HepG2 (cell line): ENCODE data around the gene PADI1. TPM values are rescaled to one million over a fixed set of nuclear protein-coding genes. Genes with fewer than 3 reads are reported as not detected.

Experiments
- ATAC-seq: fragments of 200-7000 bp; cut with Tn5 transposase; 3 replicates; pipeline ENCODE4 v1.9.1; 2020; ENCODE audit warnings: mild to moderate bottlenecking, moderate library complexity
- BruUV-seq: library from RNA; stranded (reverse); fragments of 400-500 nt; replicated peaks from 2 replicates; lab custom pipeline; 2021; lab: Mats Ljungman, UMichigan
- CTCF ChIA-PET: fragments of 300-600 bp; formaldehyde crosslinking; extraction: SDS; loops from one replicate; lab custom pipeline; 2021; ENCODE audit warnings: low total read pairs, inconsistent platforms, low intra/inter-chr PET ratio; lab: Yijun Ruan, JAX
- POLR2A ChIA-PET: fragments of 350-600 bp; sonication (Branson Sonifier 250); formaldehyde crosslinking; loops from one replicate; lab custom pipeline; 2020; ENCODE audit warnings: antibody characterized with exemption, inconsistent platforms; lab: Yijun Ruan, JAX
- DNase-seq: peaks from one replicate; pipeline ENCODE4 v3.0.0-alpha.2; 2015; ENCODE audit warnings: low spot score
- FAIRE-seq: peaks from 3 replicates; lab custom pipeline; 2011; peaks lifted over from hg19 to GRCh38; lab: Jason Lieb, UNC
- H2AFZ ChIP-seq: one replicate; pipeline ENCODE4 v1.6.1; 2011; ENCODE audit warnings: low read length, inconsistent platforms
- H3K27ac ChIP-seq: fragments of 300-600 bp; 3 replicates; pipeline ENCODE4 v1.8.0; 2011; ENCODE audit warnings: mixed run types, mild to moderate bottlenecking, mixed read lengths, low read length, inconsistent platforms; ENCODE audit not compliant: insufficient read depth; ENCODE audit errors: extremely low read length
- H3K27me3 ChIP-seq, 2 experiments: fragments of 200-600 bp in 1 of 2; 2 replicates in 1 of 2; 3 replicates in 1 of 2; pipeline versions ENCODE4 v1.6.0 to v1.8.0; 2011; ENCODE audit warnings: low read length in 2 of 2, mild to moderate bottlenecking in 2 of 2, moderate library complexity in 2 of 2, inconsistent platforms in 1 of 2; ENCODE audit not compliant: insufficient read depth in 2 of 2, control insufficient read depth in 1 of 2
- H3K36me3 ChIP-seq, 2 experiments: fragments of 200-600 bp in 1 of 2; replicated peaks in 1 of 2; 2 replicates in 1 of 2; 3 replicates in 1 of 2; pipeline versions ENCODE4 v1.5.1 to v1.8.0; 2011; ENCODE audit warnings: low read length in 2 of 2, inconsistent platforms in 1 of 2; ENCODE audit not compliant: insufficient read depth in 2 of 2, control insufficient read depth in 1 of 2
- H3K4me1 ChIP-seq: 2 replicates; pipeline ENCODE4 v1.5.1; 2012; ENCODE audit warnings: low read length, inconsistent platforms; ENCODE audit not compliant: insufficient read depth
- H3K4me2 ChIP-seq: 2 replicates; pipeline ENCODE4 v1.6.0; 2011; ENCODE audit warnings: low read depth, low read length, inconsistent platforms
- H3K4me3 ChIP-seq, 3 experiments: fragments of 200-600 bp in 1 of 3; sonication (generic), shearing (Covaris generic) in 1 of 3; replicated peaks in 1 of 3; 2 replicates each; pipeline ENCODE4 v1.5.1; 2011 to 2016; ENCODE audit warnings: low read length in 3 of 3, inconsistent platforms in 2 of 3, low read depth in 2 of 3, mild to moderate bottlenecking in 2 of 3, control low read depth in 1 of 3, mixed read lengths in 1 of 3; ENCODE audit not compliant: insufficient read depth in 1 of 3
- H3K79me2 ChIP-seq: one replicate; pipeline ENCODE4 v1.6.1; 2011; ENCODE audit warnings: low read length, inconsistent platforms; ENCODE audit not compliant: insufficient read depth
- H3K9ac ChIP-seq: 2 replicates; pipeline ENCODE4 v1.6.0; 2011; ENCODE audit warnings: mild to moderate bottlenecking, low read depth, low read length, inconsistent platforms; ENCODE audit not compliant: insufficient read depth
- H3K9me3 ChIP-seq: 2 replicates; pipeline ENCODE4 v1.5.1; 2012; ENCODE audit warnings: mild to moderate bottlenecking, low read length
- H4K20me1 ChIP-seq: 2 replicates; pipeline ENCODE4 v1.6.0; 2011; ENCODE audit warnings: inconsistent platforms, mild to moderate bottlenecking, low read length, moderate library complexity; ENCODE audit not compliant: insufficient read depth
- DMAP1 ChIP-seq: IDR thresholded peaks from 2 replicates; pipeline ENCODE4 v1.6.1; 2016
- EEA1 ChIP-seq: sonication (generic); formaldehyde crosslinking; IDR thresholded peaks from 2 replicates; pipeline ENCODE4 v1.5.1; 2020; ENCODE audit warnings: mild to moderate bottlenecking, missing genetic modification reagents, borderline replicate concordance
- FLYWCH1 ChIP-seq: sonication (generic); formaldehyde crosslinking; IDR thresholded peaks from 2 replicates; pipeline ENCODE4 v1.8.1; 2023; ENCODE audit warnings: mild to moderate bottlenecking, missing genetic modification reagents
- FOXA3 ChIP-seq: IDR thresholded peaks from 2 replicates; pipeline ENCODE4 v1.6.1; 2016; ENCODE audit warnings: missing genetic modification reagents, missing compliant biosample characterization
- HOXA7 ChIP-seq: sonication (generic); formaldehyde crosslinking; IDR thresholded peaks from 2 replicates; pipeline ENCODE4 v1.8.1; 2022; ENCODE audit warnings: mild to moderate bottlenecking, missing genetic modification reagents, moderate library complexity
- PAWR ChIP-seq: sonication (generic); formaldehyde crosslinking; IDR thresholded peaks from 2 replicates; pipeline ENCODE4 v1.4.0; 2020; ENCODE audit warnings: missing genetic modification reagents, mild to moderate bottlenecking, borderline replicate concordance
- SIX4 ChIP-seq: sonication (generic); formaldehyde crosslinking; IDR thresholded peaks from 2 replicates; pipeline ENCODE4 v1.4.0; 2020; ENCODE audit warnings: missing genetic modification reagents
- SNRNP70 ChIP-seq: fragments of 200-400 bp; formaldehyde crosslinking; IDR thresholded peaks from 2 replicates; pipeline ENCODE4 v1.6.1; 2017; ENCODE audit warnings: mild to moderate bottlenecking, low read depth, low read length, moderate library complexity
- TBP ChIP-seq: sonication (generic); formaldehyde crosslinking; IDR thresholded peaks from 2 replicates; pipeline ENCODE4 v1.5.0; 2020; ENCODE audit warnings: missing genetic modification reagents
- ZBTB3 ChIP-seq: sonication (generic); formaldehyde crosslinking; IDR thresholded peaks from 2 replicates; pipeline ENCODE4 v1.4.0; 2020; ENCODE audit warnings: low read depth, mild to moderate bottlenecking, moderate library complexity, missing genetic modification reagents, borderline replicate concordance
- ZNF230 ChIP-seq: sonication (generic); formaldehyde crosslinking; IDR thresholded peaks from 2 replicates; pipeline ENCODE4 v1.4.0; 2020; ENCODE audit warnings: mild to moderate bottlenecking, missing genetic modification reagents
- ZNF383 ChIP-seq: sonication (generic); formaldehyde crosslinking; IDR thresholded peaks from 2 replicates; pipeline ENCODE4 v1.4.0; 2020; ENCODE audit warnings: missing genetic modification reagents, mild to moderate bottlenecking, borderline replicate concordance
- ZNF644 ChIP-seq: IDR thresholded peaks from 2 replicates; pipeline ENCODE4 v1.6.1; 2016; ENCODE audit warnings: low read depth
- ZNF737 ChIP-seq: sonication (generic); formaldehyde crosslinking; IDR thresholded peaks from 2 replicates; pipeline ENCODE4 v1.5.0; 2020; ENCODE audit warnings: missing genetic modification reagents, mild to moderate bottlenecking, borderline replicate concordance
- WGBS: methylation state at CpG from one replicate; pipeline ENCODE4 v1.1.6; 2017; ENCODE audit warnings: low lambda C conversion rate; 5-methylcytosine and 5-hydroxymethylcytosine counted together
- in situ Hi-C: cut with HindIII; loops from 2 replicates; pipeline ENCODE4 v1.10.0; 2017; ENCODE audit warnings: low pct_unique_long_range_greater_than_20kb; ENCODE audit not compliant: extremely low pct_ligation_motif_present
- intact Hi-C: fragments of 100-400 bp; cut with micrococcal nuclease; formaldehyde crosslinking; loops from one replicate; pipeline ENCODE4 v1.10.0; 2022; ENCODE audit not compliant: unreplicated experiment
- polyA plus RNA-seq, 8 experiments: library from polyadenylated mRNA; depleted of rRNA in 3 of 8; stranded (reverse) in 7 of 8; unstranded in 1 of 8; fragments of >200 nt; fragmentation: Illumina TruSeq in 4 of 8; extraction: Trizol in 4 of 8; gene quantifications; 2 replicates each; pipeline versions ENCODE4 v1.2.1 to v1.2.3, GENCODE V29; 2011 to 2016; ENCODE audit warnings: low read depth in 4 of 8, missing spikeins in 1 of 8, mixed read lengths in 1 of 8; ENCODE audit not compliant: insufficient read depth in 1 of 8
- total RNA-seq, 5 experiments: library from RNA; depleted of rRNA; stranded (reverse); fragments of >200 nt; fragmentation: Illumina TruSeq; extraction: Trizol; gene quantifications; 2 replicates each; pipeline ENCODE4 v1.2.3, GENCODE V29; 2016; ENCODE audit warnings: low read depth in 1 of 5
- TF ChIP-seq, protein P1 (sequence below): sonication (generic); formaldehyde crosslinking; IDR thresholded peaks from 2 replicates; pipeline ENCODE4 v1.5.0; 2020; ENCODE audit warnings: mild to moderate bottlenecking, missing genetic modification reagents
- TF ChIP-seq, protein P2 (sequence below): sonication (generic); formaldehyde crosslinking; IDR thresholded peaks from 2 replicates; pipeline ENCODE4 v1.5.1; 2020; ENCODE audit warnings: missing genetic modification reagents, mild to moderate bottlenecking, borderline replicate concordance

Gene PADI1
- total and polyA plus RNA-seq, 2 of the 13 experiments (the other 11 are each of a cell fraction or from before 2014, with no cell fraction given): not detected

DNA sequence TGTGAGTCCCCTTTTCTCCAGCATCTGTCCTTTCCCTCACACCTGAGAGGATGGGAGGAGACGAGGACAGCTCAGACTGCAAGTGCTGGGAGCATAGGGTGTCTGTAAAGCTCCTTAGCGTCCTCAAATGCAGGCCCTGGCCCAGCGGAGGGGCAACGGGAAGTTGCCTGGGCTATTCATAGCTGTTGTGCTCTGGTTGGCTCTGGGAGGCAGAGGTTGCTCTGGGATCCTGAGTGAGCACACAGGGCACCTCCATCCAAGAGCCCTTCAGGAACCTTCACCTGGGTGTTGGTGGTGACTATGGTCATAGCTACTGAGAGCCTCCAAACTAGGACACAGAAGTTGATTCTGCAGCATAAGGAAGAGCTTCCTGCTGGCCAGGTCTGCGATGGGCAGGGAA, 2.6 kb downstream of the PADI1 start:
- WGBS: 0% methylated on average over 1 of the region's 5 CpGs
- POLR2A ChIA-PET: no interaction called here
- CTCF ChIA-PET: no interaction called here
- H3K4me1 ChIP-seq: no peaks in the 10 kb centered on the region
- intact Hi-C loops (no loop called here), in situ Hi-C loops (no loop called here)
- no peak overlapping the region for H2AFZ ChIP-seq
- no peak overlapping the region for H3K4me3 ChIP-seq
- no peaks in the 10 kb centered on the region for H3K79me2 ChIP-seq
- DNase-seq: no peak
- no peak overlapping the region for H3K9ac ChIP-seq
- peaks cover 0 to 8% of the 10 kb centered on the region in 2 experiments; a peak in 1 of 5 replicates for H3K27me3 ChIP-seq
- ATAC-seq: no peak
- no TSS peak for BruUV-seq
- H3K4me2 ChIP-seq: no peak overlapping the region
- no peak overlapping the region for H3K27ac ChIP-seq
- H4K20me1 ChIP-seq: no peaks in the 10 kb centered on the region
- FAIRE-seq: no peak
- no peaks in the 10 kb centered on the region for H3K9me3 ChIP-seq
- no peaks in the 10 kb centered on the region for H3K36me3 ChIP-seq
- TF ChIP-seq FOXA3 (CRISPR knock-in tag) (no peak), EEA1 (CRISPR knock-in tag) (no peak), ZNF644 (CRISPR knock-in tag) (no peak), SNRNP70 (no peak), DMAP1 (CRISPR knock-in tag) (no peak), SIX4 (CRISPR knock-in tag) (no peak), ZBTB3 (CRISPR knock-in tag) (no peak), ZNF230 (no peak), ZNF383 (CRISPR knock-in tag) (no peak), PAWR (CRISPR knock-in tag) (no peak), TBP (CRISPR knock-in tag) (no peak), FLYWCH1 (CRISPR knock-in tag) (no peak), ZNF737 (no peak), HOXA7 (no peak)
- TF ChIP-seq, protein P1, sequence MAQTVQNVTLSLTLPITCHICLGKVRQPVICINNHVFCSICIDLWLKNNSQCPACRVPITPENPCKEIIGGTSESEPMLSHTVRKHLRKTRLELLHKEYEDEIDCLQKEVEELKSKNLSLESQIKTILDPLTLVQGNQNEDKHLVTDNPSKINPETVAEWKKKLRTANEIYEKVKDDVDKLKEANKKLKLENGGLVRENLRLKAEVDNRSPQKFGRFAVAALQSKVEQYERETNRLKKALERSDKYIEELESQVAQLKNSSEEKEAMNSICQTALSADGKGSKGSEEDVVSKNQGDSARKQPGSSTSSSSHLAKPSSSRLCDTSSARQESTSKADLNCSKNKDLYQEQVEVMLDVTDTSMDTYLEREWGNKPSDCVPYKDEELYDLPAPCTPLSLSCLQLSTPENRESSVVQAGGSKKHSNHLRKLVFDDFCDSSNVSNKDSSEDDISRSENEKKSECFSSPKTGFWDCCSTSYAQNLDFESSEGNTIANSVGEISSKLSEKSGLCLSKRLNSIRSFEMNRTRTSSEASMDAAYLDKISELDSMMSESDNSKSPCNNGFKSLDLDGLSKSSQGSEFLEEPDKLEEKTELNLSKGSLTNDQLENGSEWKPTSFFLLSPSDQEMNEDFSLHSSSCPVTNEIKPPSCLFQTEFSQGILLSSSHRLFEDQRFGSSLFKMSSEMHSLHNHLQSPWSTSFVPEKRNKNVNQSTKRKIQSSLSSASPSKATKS (CRISPR knock-in tag): no peak
- TF ChIP-seq, protein P2, sequence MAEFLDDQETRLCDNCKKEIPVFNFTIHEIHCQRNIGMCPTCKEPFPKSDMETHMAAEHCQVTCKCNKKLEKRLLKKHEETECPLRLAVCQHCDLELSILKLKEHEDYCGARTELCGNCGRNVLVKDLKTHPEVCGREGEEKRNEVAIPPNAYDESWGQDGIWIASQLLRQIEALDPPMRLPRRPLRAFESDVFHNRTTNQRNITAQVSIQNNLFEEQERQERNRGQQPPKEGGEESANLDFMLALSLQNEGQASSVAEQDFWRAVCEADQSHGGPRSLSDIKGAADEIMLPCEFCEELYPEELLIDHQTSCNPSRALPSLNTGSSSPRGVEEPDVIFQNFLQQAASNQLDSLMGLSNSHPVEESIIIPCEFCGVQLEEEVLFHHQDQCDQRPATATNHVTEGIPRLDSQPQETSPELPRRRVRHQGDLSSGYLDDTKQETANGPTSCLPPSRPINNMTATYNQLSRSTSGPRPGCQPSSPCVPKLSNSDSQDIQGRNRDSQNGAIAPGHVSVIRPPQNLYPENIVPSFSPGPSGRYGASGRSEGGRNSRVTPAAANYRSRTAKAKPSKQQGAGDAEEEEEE (CRISPR knock-in tag): no peak
